Astrocyte (in vitro differentiated cells and primary cell): ENCODE results near the gene ZNF77.
"Not testable (repeated sequence)": the region's sequence is repeated elsewhere in the genome, so short reads cannot be mapped to it uniquely, and the experiment has no call there.

Experiments
- EZH2 ChIP-seq: IDR thresholded peaks from 2 replicates; pipeline ENCODE4 v1.6.1; 2012; ENCODE audit warnings: mild to moderate bottlenecking, low read length, inconsistent platforms; ENCODE audit not compliant: insufficient read depth
- TF ChIP-seq, protein P1 (sequence below): IDR thresholded peaks from 2 replicates; pipeline ENCODE4 v1.5.1; 2011; ENCODE audit warnings: low read depth, mild to moderate bottlenecking, inconsistent platforms, low read length, moderate library complexity; ENCODE audit not compliant: insufficient read depth

- TF ChIP-seq, protein P1, sequence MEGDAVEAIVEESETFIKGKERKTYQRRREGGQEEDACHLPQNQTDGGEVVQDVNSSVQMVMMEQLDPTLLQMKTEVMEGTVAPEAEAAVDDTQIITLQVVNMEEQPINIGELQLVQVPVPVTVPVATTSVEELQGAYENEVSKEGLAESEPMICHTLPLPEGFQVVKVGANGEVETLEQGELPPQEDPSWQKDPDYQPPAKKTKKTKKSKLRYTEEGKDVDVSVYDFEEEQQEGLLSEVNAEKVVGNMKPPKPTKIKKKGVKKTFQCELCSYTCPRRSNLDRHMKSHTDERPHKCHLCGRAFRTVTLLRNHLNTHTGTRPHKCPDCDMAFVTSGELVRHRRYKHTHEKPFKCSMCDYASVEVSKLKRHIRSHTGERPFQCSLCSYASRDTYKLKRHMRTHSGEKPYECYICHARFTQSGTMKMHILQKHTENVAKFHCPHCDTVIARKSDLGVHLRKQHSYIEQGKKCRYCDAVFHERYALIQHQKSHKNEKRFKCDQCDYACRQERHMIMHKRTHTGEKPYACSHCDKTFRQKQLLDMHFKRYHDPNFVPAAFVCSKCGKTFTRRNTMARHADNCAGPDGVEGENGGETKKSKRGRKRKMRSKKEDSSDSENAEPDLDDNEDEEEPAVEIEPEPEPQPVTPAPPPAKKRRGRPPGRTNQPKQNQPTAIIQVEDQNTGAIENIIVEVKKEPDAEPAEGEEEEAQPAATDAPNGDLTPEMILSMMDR, result not testable (repeated sequence)
- not testable (repeated sequence) for TF ChIP-seq EZH2
Measured at GRCh38 chr19:2992333-2992732, 47.6 kb upstream of the ZNF77 start.
